DOHH2 (cell line): ENCODE data around the gene TGFB2.

Source experiments
- H3F3A ChIP-seq: fragments of 200-600 bp; sonication (generic), shearing (Covaris generic); 2 replicates; pipeline ENCODE4 v1.6.0; 2016; ENCODE audit warnings: antibody characterized with exemption, mild to moderate bottlenecking; ENCODE audit not compliant: control insufficient read depth, insufficient read depth
- H3K27ac ChIP-seq: fragments of 200-600 bp; sonication (generic); 2 replicates; pipeline ENCODE4 v1.5.1; 2014; ENCODE audit warnings: low read depth, mild to moderate bottlenecking, low read length, moderate library complexity
- H3K27me3 ChIP-seq: fragments of 200-600 bp; sonication (generic); 2 replicates; pipeline ENCODE4 v1.6.1; 2014; ENCODE audit warnings: mild to moderate bottlenecking, low read length, mixed read lengths; ENCODE audit not compliant: control insufficient read depth
- H3K36me3 ChIP-seq: fragments of 200-600 bp; sonication (generic); 2 replicates; pipeline ENCODE4 v1.6.1; 2014; ENCODE audit warnings: mild to moderate bottlenecking, low read length, moderate library complexity, mixed read lengths; ENCODE audit not compliant: control insufficient read depth
- H3K4me1 ChIP-seq: fragments of 200-600 bp; sonication (generic); 2 replicates; pipeline ENCODE4 v1.6.1; 2014; ENCODE audit warnings: mild to moderate bottlenecking, low read length, mixed read lengths; ENCODE audit not compliant: control insufficient read depth
- H3K4me2 ChIP-seq: fragments of 200-600 bp; sonication (generic); 2 replicates; pipeline ENCODE4 v1.6.0; 2014; ENCODE audit warnings: mild to moderate bottlenecking, low read length, moderate library complexity
- H3K4me3 ChIP-seq: fragments of 200-600 bp; sonication (generic); 2 replicates; pipeline ENCODE4 v1.5.1; 2014; ENCODE audit warnings: mild to moderate bottlenecking, low read length, mixed read lengths
- H3K79me2 ChIP-seq: fragments of 200-600 bp; sonication (generic); 2 replicates; pipeline ENCODE4 v1.6.1; 2014; ENCODE audit warnings: mild to moderate bottlenecking, low read length, mixed read lengths; ENCODE audit not compliant: control insufficient read depth
- H3K9me2 ChIP-seq: fragments of 200-600 bp; sonication (generic); replicated peaks from 2 replicates; pipeline ENCODE4 v1.6.1; 2014; ENCODE audit warnings: mild to moderate bottlenecking, low read length, mixed read lengths; ENCODE audit not compliant: control insufficient read depth
- H3K9me3 ChIP-seq: fragments of 200-600 bp; sonication (generic); 2 replicates; pipeline ENCODE4 v1.6.1; 2014; ENCODE audit warnings: antibody characterized with exemption, low read length, mixed read lengths; ENCODE audit not compliant: control insufficient read depth, insufficient read depth
- H4K20me1 ChIP-seq: fragments of 200-600 bp; sonication (generic); 2 replicates; pipeline ENCODE4 v1.6.0; 2014; ENCODE audit warnings: low read depth, mild to moderate bottlenecking, antibody characterized with exemption, low read length, moderate library complexity; ENCODE audit not compliant: control insufficient read depth, insufficient read depth
- EZH2phosphoT487 ChIP-seq: fragments of 200-600 bp; sonication (generic); IDR thresholded peaks from 2 replicates; pipeline ENCODE4 v1.6.1; 2017; ENCODE audit warnings: borderline replicate concordance, mild to moderate bottlenecking, antibody characterized with exemption, low read length, moderate library complexity, mixed read lengths
- TF ChIP-seq, protein P1 (sequence below): fragments of 200-600 bp; sonication (generic); IDR thresholded peaks from one replicate; pipeline ENCODE4 v1.5.1; 2014; ENCODE audit warnings: antibody characterized with exemption, mild to moderate bottlenecking, low read depth, low read length; ENCODE audit not compliant: poor library complexity, severe bottlenecking

The TGFB2 gene

GRCh38 chr1:218342091-218342490 is 3.0 kb upstream of the TGFB2 start:
- H3K27ac ChIP-seq, result no peak overlapping the region
- H4K20me1 ChIP-seq, result no peaks in the 10 kb centered on the region
- no peaks in the 10 kb centered on the region for H3K79me2 ChIP-seq
- peaks cover 24% of the 10 kb centered on the region for H3K4me1 ChIP-seq
- no peak for TF ChIP-seq EZH2phosphoT487
- TF ChIP-seq, protein P1, sequence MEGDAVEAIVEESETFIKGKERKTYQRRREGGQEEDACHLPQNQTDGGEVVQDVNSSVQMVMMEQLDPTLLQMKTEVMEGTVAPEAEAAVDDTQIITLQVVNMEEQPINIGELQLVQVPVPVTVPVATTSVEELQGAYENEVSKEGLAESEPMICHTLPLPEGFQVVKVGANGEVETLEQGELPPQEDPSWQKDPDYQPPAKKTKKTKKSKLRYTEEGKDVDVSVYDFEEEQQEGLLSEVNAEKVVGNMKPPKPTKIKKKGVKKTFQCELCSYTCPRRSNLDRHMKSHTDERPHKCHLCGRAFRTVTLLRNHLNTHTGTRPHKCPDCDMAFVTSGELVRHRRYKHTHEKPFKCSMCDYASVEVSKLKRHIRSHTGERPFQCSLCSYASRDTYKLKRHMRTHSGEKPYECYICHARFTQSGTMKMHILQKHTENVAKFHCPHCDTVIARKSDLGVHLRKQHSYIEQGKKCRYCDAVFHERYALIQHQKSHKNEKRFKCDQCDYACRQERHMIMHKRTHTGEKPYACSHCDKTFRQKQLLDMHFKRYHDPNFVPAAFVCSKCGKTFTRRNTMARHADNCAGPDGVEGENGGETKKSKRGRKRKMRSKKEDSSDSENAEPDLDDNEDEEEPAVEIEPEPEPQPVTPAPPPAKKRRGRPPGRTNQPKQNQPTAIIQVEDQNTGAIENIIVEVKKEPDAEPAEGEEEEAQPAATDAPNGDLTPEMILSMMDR, result no peak
- H3K9me3 ChIP-seq, result no peaks in the 10 kb centered on the region
- H3K9me2 ChIP-seq, result no peaks in the 10 kb centered on the region
- no peak overlapping the region for H3K4me3 ChIP-seq
- H3K27me3 ChIP-seq, result peaks cover 36% of the 10 kb centered on the region
- H3F3A ChIP-seq, result peaks cover 7% of the 10 kb centered on the region; the same call in 1 of the 2 replicates
- no peak overlapping the region for H3K4me2 ChIP-seq
- no peaks in the 10 kb centered on the region for H3K36me3 ChIP-seq

- Histone ChIP-seq H3F3A (0 out of 2 replicates have a peak, but pooled peaks cover 3% of the 10 kb centered on the region), H3K27me3 (peaks cover 57% of the 10 kb centered on the region), H3K27ac (no peak overlapping the region), H4K20me1 (no peaks in the 10 kb centered on the region), H3K79me2 (no peaks in the 10 kb centered on the region), H3K9me2 (no peaks in the 10 kb centered on the region), H3K4me2 (peak overlapping the region; percentile 93), H3K36me3 (no peaks in the 10 kb centered on the region), H3K9me3 (no peaks in the 10 kb centered on the region), H3K4me3 (peak overlapping the region; percentile 76), H3K4me1 (peaks cover 35% of the 10 kb centered on the region)
- TF ChIP-seq EZH2phosphoT487, result peak; percentile 60
- TF ChIP-seq, protein P1, result no peak
Observed at GRCh38 chr1:218345673-218346390, 696 bp downstream of the TGFB2 start.

GRCh38 chr1:218346391-218347204 is 1.5 kb downstream of the TGFB2 start:
- H3K27me3 ChIP-seq, result peaks cover 57% of the 10 kb centered on the region
- H3K9me3 ChIP-seq, result no peaks in the 10 kb centered on the region
- 0 out of 2 replicates have a peak, but pooled peaks cover 3% of the 10 kb centered on the region for H3F3A ChIP-seq
- TF ChIP-seq EZH2phosphoT487, result no peak
- TF ChIP-seq, protein P1, result no peak
- H3K4me1 ChIP-seq, result peaks cover 43% of the 10 kb centered on the region
- no peaks in the 10 kb centered on the region for H3K9me2 ChIP-seq
- no peaks in the 10 kb centered on the region for H3K79me2 ChIP-seq
- H3K4me2 ChIP-seq, result peak overlapping the region; percentile 93
- H3K36me3 ChIP-seq, result no peaks in the 10 kb centered on the region
- no peak overlapping the region for H3K27ac ChIP-seq
- peak overlapping the region; percentile 76 for H3K4me3 ChIP-seq
- no peaks in the 10 kb centered on the region for H4K20me1 ChIP-seq
